Naive B cell (primary cell): Measurements from ENCODE around the gene OR6B2. TPM values are rescaled to one million over a fixed set of nuclear protein-coding genes. Genes with fewer than 3 reads are reported as not detected.

Source experiments
- ATAC-seq, 2 donors: fragments of 150-1000 bp; cut with Tn5 transposase; 2 replicates each; pipeline ENCODE4 v1.10.0; 2021; ENCODE audit warnings: low read depth in 2 of 2, mild to moderate bottlenecking in 2 of 2, moderate library complexity in 2 of 2
- DNase-seq: peaks from one replicate; pipeline ENCODE4 v3.0.0; 2022
- H3K27ac Mint-ChIP-seq, 6 donors: one replicate each; pipeline ENCODE4 v1.8.0; 2020 to 2022; ENCODE audit warnings: mild to moderate bottlenecking in 6 of 6, mixed read lengths in 6 of 6, moderate library complexity in 5 of 6, inconsistent platforms in 2 of 6
- H3K27me3 Mint-ChIP-seq, 3 donors: one replicate each; pipeline ENCODE4 v1.8.0; 2021 to 2022; ENCODE audit warnings: mixed read lengths in 3 of 3, mild to moderate bottlenecking in 1 of 3
- H3K36me3 Mint-ChIP-seq, 2 donors: one replicate each; pipeline ENCODE4 v1.8.0; 2020 to 2022; ENCODE audit warnings: mixed read lengths in 2 of 2, inconsistent platforms in 1 of 2, mild to moderate bottlenecking in 1 of 2
- H3K4me1 Mint-ChIP-seq, 3 donors: one replicate each; pipeline ENCODE4 v1.8.0; 2020 to 2022; ENCODE audit warnings: mixed read lengths in 3 of 3, inconsistent platforms in 1 of 3, mild to moderate bottlenecking in 1 of 3, moderate library complexity in 1 of 3
- H3K4me3 Mint-ChIP-seq, 8 donors: one replicate each; pipeline ENCODE4 v1.8.0; 2020 to 2022; ENCODE audit warnings: mild to moderate bottlenecking in 8 of 8, mixed read lengths in 8 of 8, moderate library complexity in 8 of 8, inconsistent platforms in 2 of 8
- H3K9me3 Mint-ChIP-seq, 7 donors: one replicate each; pipeline ENCODE4 v1.8.0; 2020 to 2022; ENCODE audit warnings: mixed read lengths in 7 of 7, mild to moderate bottlenecking in 5 of 7, inconsistent platforms in 2 of 7, moderate library complexity in 1 of 7
- polyA plus RNA-seq, 6 donors: library from polyadenylated mRNA; unstranded; fragments of 300-500 nt; fragmentation: Illumina TruSeq; gene quantifications; one replicate each; pipeline ENCODE4 v1.2.3, GENCODE V29; 2021; ENCODE audit warnings: low read depth in 6 of 6

The OR6B2 gene
- polyA plus RNA-seq, 6 donors from 2014 or later, result not detected

- no peak overlapping the region for H3K27ac Mint-ChIP-seq
- H3K4me1 Mint-ChIP-seq, result peaks cover 0 to 4% (median 0%) of the 10 kb centered on the region in 3 donors
- DNase-seq (peak; percentile 23), ATAC-seq (peak; percentile 39 to 42)
- no peak overlapping the region for H3K4me3 Mint-ChIP-seq
- no peaks in the 10 kb centered on the region for H3K27me3 Mint-ChIP-seq
- H3K36me3 Mint-ChIP-seq, result peaks cover 22 to 49% of the 10 kb centered on the region in 2 donors
- no peaks in the 10 kb centered on the region for H3K9me3 Mint-ChIP-seq
Observed at GRCh38 chr2:239991689-239992314, 38.4 kb downstream of the OR6B2 start.

- ATAC-seq (no peak), DNase-seq (no peak)
- no peak overlapping the region for H3K4me3 Mint-ChIP-seq
- peaks cover 0 to 4% (median 0%) of the 10 kb centered on the region in 3 donors for H3K4me1 Mint-ChIP-seq
- H3K27ac Mint-ChIP-seq, result no peak overlapping the region
- no peaks in the 10 kb centered on the region for H3K27me3 Mint-ChIP-seq
- H3K36me3 Mint-ChIP-seq, result peaks cover 29 to 56% of the 10 kb centered on the region in 2 donors
- no peaks in the 10 kb centered on the region for H3K9me3 Mint-ChIP-seq
Observed at GRCh38 chr2:239990966-239991365, 39.3 kb downstream of the OR6B2 start.

GRCh38 chr2:239985356-239985755, 44.9 kb downstream of the OR6B2 start:
- no peak for ATAC-seq
- peaks cover 37 to 63% of the 10 kb centered on the region in 2 donors for H3K36me3 Mint-ChIP-seq
- H3K4me3 Mint-ChIP-seq, result no peak overlapping the region
- DNase-seq, result no peak
- H3K4me1 Mint-ChIP-seq, result peaks cover 0 to 5% (median 0%) of the 10 kb centered on the region in 3 donors
- H3K9me3 Mint-ChIP-seq, result peaks cover 2 to 6% (median 4%) of the 10 kb centered on the region in 7 donors
- H3K27me3 Mint-ChIP-seq, result no peaks in the 10 kb centered on the region
- peak overlapping the region in 1 of 6 donors; percentile 3 for H3K27ac Mint-ChIP-seq

GRCh38 chr2:239984421-239985194, 45.6 kb downstream of the OR6B2 start:
- Mint-ChIP-seq H3K4me1 (peaks cover 0 to 9% (median 0%) of the 10 kb centered on the region in 3 donors), H3K27me3 (no peaks in the 10 kb centered on the region), H3K9me3 (peaks cover 2 to 6% (median 4%) of the 10 kb centered on the region in 7 donors), H3K36me3 (peaks cover 35 to 56% of the 10 kb centered on the region in 2 donors), H3K27ac (peak overlapping the region in 1 of 6 donors; percentile 3), H3K4me3 (no peak overlapping the region)
- ATAC-seq, result no peak
- no peak for DNase-seq

GRCh38 chr2:239983004-239983778, 47.0 kb downstream of the OR6B2 start:
- Mint-ChIP-seq H3K9me3 (peaks cover 2 to 6% (median 4%) of the 10 kb centered on the region in 7 donors), H3K27me3 (no peaks in the 10 kb centered on the region), H3K27ac (peak overlapping the region in 1 of 6 donors; percentile 71), H3K36me3 (peaks cover 27 to 46% of the 10 kb centered on the region in 2 donors), H3K4me1 (peaks cover 0 to 10% (median 0%) of the 10 kb centered on the region in 3 donors), H3K4me3 (peak overlapping the region in 1 of 8 donors; percentile 72)
- no peak for ATAC-seq
- DNase-seq, result no peak

Other genes starting within 250 kb of the OR6B2 start
- 100 to 1,000 TPM; 109 to 166 (median 129) TPM for gene NDUFA10, start 5.1 kb downstream of the OR6B2 start, polyA plus RNA-seq
- not detected for gene OR6B3, start 23.1 kb upstream of the OR6B2 start, polyA plus RNA-seq
- 100 to 1,000 TPM; 182 to 232 (median 207) TPM for gene COPS9, start 105.9 kb upstream of the OR6B2 start, polyA plus RNA-seq
- not detected for gene OTOS, start 110.2 kb upstream of the OR6B2 start, polyA plus RNA-seq